Measurements from ENCODE around the gene TBC1D12.

GRCh38 chr10:94549221-94549620 lies 146.9 kb downstream of the TBC1D12 start:
- TF ChIP-seq SUZ12 (IDR thresholded peaks at IDR 0.05; ENCODE audit: extremely low read depth, insufficient read depth, insufficient read length): no peak
- TF ChIP-seq YY1 (IDR thresholded peaks at IDR 0.05; ENCODE audit: insufficient read depth, insufficient read length): no peak
